GM12878 (cell line): ENCODE data around the gene CENPP. TPM values are rescaled to one million over a fixed set of nuclear protein-coding genes. Genes with fewer than 3 reads are reported as not detected.

Experiments
- ATAC-seq: fragments of 200-7000 bp; cut with Tn5 transposase; 3 replicates; pipeline ENCODE4 v1.9.1; 2020; ENCODE audit warnings: mild to moderate bottlenecking, moderate library complexity
- BruUV-seq: library from RNA; stranded (reverse); fragments of 400-500 nt; replicated peaks from 2 replicates; lab custom pipeline; 2021; lab: Mats Ljungman, UMichigan
- CTCF ChIA-PET: fragments of 300-600 bp; sonication (Branson Sonifier 250); formaldehyde crosslinking; extraction: SDS; loops from one replicate; lab custom pipeline; 2021; ENCODE audit warnings: inconsistent platforms; lab: Yijun Ruan, JAX
- POLR2A ChIA-PET: fragments of 350-600 bp; formaldehyde crosslinking; extraction: SDS; loops from one replicate; lab custom pipeline; 2021; ENCODE audit warnings: inconsistent platforms; lab: Charles Lee
- RAD21 ChIA-PET: fragments of 300-600 bp; sonication (Branson Sonifier 250); formaldehyde crosslinking; loops from one replicate; lab custom pipeline; 2023; ENCODE audit warnings: antibody characterized with exemption; ENCODE audit not compliant: unreplicated experiment; lab: Charles Lee
- SMC1A ChIA-PET: fragments of 300-600 bp; sonication (Branson Sonifier 250); formaldehyde crosslinking; loops from one replicate; lab custom pipeline; 2023; ENCODE audit not compliant: unreplicated experiment, uncharacterized antibody; lab: Charles Lee
- DNase-seq: peaks from one replicate; pipeline ENCODE4 v3.0.0-alpha.2; 2011; ENCODE audit warnings: low read depth, low spot score
- FAIRE-seq: peaks from 3 replicates; lab custom pipeline; 2011; peaks lifted over from hg19 to GRCh38; lab: Jason Lieb, UNC
- H2AFZ ChIP-seq: 2 replicates; pipeline ENCODE4 v1.6.0; 2011; ENCODE audit warnings: low read depth, low read length, control low read depth; ENCODE audit not compliant: control insufficient read depth
- H3K27ac ChIP-seq: 2 replicates; pipeline ENCODE4 v1.5.1; 2011; ENCODE audit warnings: control low read depth; ENCODE audit not compliant: control insufficient read depth, insufficient read depth
- H3K27me3 ChIP-seq, 2 experiments: replicated peaks in 1 of 2; 2 replicates each; pipeline versions ENCODE4 v1.6.0 to v1.6.1; 2011; ENCODE audit warnings: low read length in 1 of 2; ENCODE audit not compliant: control insufficient read depth in 2 of 2, insufficient read depth in 2 of 2
- H3K36me3 ChIP-seq, 2 experiments: 2 replicates each; pipeline ENCODE4 v1.5.1; 2011; ENCODE audit warnings: low read length in 1 of 2; ENCODE audit not compliant: control insufficient read depth in 2 of 2, insufficient read depth in 2 of 2
- H3K4me1 ChIP-seq: 2 replicates; pipeline ENCODE4 v1.6.1; 2011; ENCODE audit warnings: mild to moderate bottlenecking, low read length, moderate library complexity, mixed read lengths; ENCODE audit not compliant: control insufficient read depth, insufficient read depth
- H3K4me2 ChIP-seq: 2 replicates; pipeline ENCODE4 v1.6.0; 2011; ENCODE audit warnings: control low read depth; ENCODE audit not compliant: control insufficient read depth, insufficient read depth
- H3K4me3 ChIP-seq: fragments of 200-600 bp; sonication (generic); 2 replicates; pipeline ENCODE4 v1.5.1; 2016
- H3K79me2 ChIP-seq: 2 replicates; pipeline ENCODE4 v1.6.0; 2011; ENCODE audit warnings: low read length; ENCODE audit not compliant: control insufficient read depth, insufficient read depth
- H3K9ac ChIP-seq: 2 replicates; pipeline ENCODE4 v1.8.0; 2011; ENCODE audit warnings: low read length, control low read depth, mixed read lengths; ENCODE audit not compliant: control insufficient read depth, insufficient read depth
- H3K9me3 ChIP-seq: replicated peaks from 3 replicates; pipeline ENCODE4 v1.5.1; 2011; ENCODE audit warnings: mild to moderate bottlenecking, low read length; ENCODE audit not compliant: control insufficient read depth, insufficient read depth
- H4K20me1 ChIP-seq: 2 replicates; pipeline ENCODE4 v1.6.0; 2011; ENCODE audit not compliant: control insufficient read depth, insufficient read depth
- ASH2L ChIP-seq: fragments of 300-600, 200-600 bp; sonication (generic); IDR thresholded peaks from 2 replicates; pipeline ENCODE4 v1.6.1; 2017; ENCODE audit warnings: low read depth, mild to moderate bottlenecking, borderline replicate concordance
- BCLAF1 ChIP-seq: fragments of 450-650 bp; IDR thresholded peaks from 2 replicates; pipeline ENCODE4 v1.6.1; 2017; ENCODE audit warnings: antibody characterized with exemption, mild to moderate bottlenecking, moderate library complexity
- BHLHE40 ChIP-seq, 2 experiments: fragments of 450-650 bp in 1 of 2; IDR thresholded peaks; 2 replicates each; pipeline ENCODE4 v1.6.1; 2011 to 2017; ENCODE audit warnings: low read depth in 2 of 2, borderline replicate concordance in 1 of 2, improper control_type of control experiment in 1 of 2, low read length in 1 of 2, mild to moderate bottlenecking in 1 of 2
- CREM ChIP-seq: IDR thresholded peaks from 2 replicates; pipeline ENCODE4 v1.6.1; 2014; ENCODE audit warnings: antibody characterized with exemption, low read depth
- JUND ChIP-seq: IDR thresholded peaks from 2 replicates; pipeline ENCODE4 v1.6.1; 2012; ENCODE audit warnings: low read depth, mild to moderate bottlenecking, low read length, improper control_type of control experiment, moderate library complexity
- MTA2 ChIP-seq: fragments of 450-650 bp; IDR thresholded peaks from 2 replicates; pipeline ENCODE4 v1.6.1; 2016; ENCODE audit warnings: low read depth, mild to moderate bottlenecking, moderate library complexity
- RB1 ChIP-seq: fragments of 450-650 bp; formaldehyde crosslinking; IDR thresholded peaks from 2 replicates; pipeline ENCODE4 v1.6.1; 2017; ENCODE audit warnings: mild to moderate bottlenecking, borderline replicate concordance
- REST ChIP-seq: IDR thresholded peaks from 2 replicates; pipeline ENCODE4 v1.6.1; 2012; ENCODE audit warnings: mild to moderate bottlenecking, low read depth, low read length
- SIN3A ChIP-seq: IDR thresholded peaks from 2 replicates; pipeline ENCODE4 v1.6.1; 2012; ENCODE audit warnings: low read depth, low read length, improper control_type of control experiment
- SP1 ChIP-seq: IDR thresholded peaks from one replicate; pipeline ENCODE4 v1.6.1; 2011; ENCODE audit warnings: low read depth, low read length
- SREBF2 ChIP-seq: IDR thresholded peaks from 2 replicates; pipeline ENCODE4 v1.6.1; 2012; ENCODE audit warnings: mild to moderate bottlenecking, low read length
- USF1 ChIP-seq: IDR thresholded peaks from 2 replicates; pipeline ENCODE4 v1.6.1; 2011; ENCODE audit warnings: borderline replicate concordance, low read depth, mild to moderate bottlenecking, moderate library complexity, mixed read lengths, low read length; ENCODE audit not compliant: insufficient read depth; ENCODE audit errors: extremely low read length
- WGBS: methylation state at CpG from one replicate; pipeline ENCODE4 v1.1.6; 2016; ENCODE audit warnings: low lambda C conversion rate; ENCODE audit not compliant: insufficient replicate concordance, insufficient coverage; ENCODE audit errors: missing lambda C conversion rate; 5-methylcytosine and 5-hydroxymethylcytosine counted together
- in situ Hi-C: fragments of 300-500 bp; cut with MboI; formaldehyde crosslinking; loops from 9 replicates; pipeline ENCODE4 v1.14.3; 2018; ENCODE audit warnings: mixed read lengths
- intact Hi-C: fragments of 100-400 bp; cut with micrococcal nuclease; formaldehyde crosslinking; loops from one replicate; pipeline ENCODE4 v1.14.2; 2022; ENCODE audit not compliant: unreplicated experiment
- polyA plus RNA-seq, 11 experiments: library from polyadenylated mRNA; depleted of rRNA in 4 of 11; unstranded in 6 of 11; stranded (reverse) in 5 of 11; fragments of >200 nt; fragmentation: Nextera tagmentation in 4 of 11; fragmentation: Illumina TruSeq in 1 of 11; extraction: Ambion mirVana in 4 of 11; extraction: Trizol in 1 of 11; gene quantifications; 1 replicate in 1 of 11; 2 replicates in 10 of 11; pipeline versions ENCODE4 v1.2.1 to v1.2.3, GENCODE V29; 2011 to 2016; ENCODE audit warnings: inconsistent platforms in 2 of 11, missing spikeins in 2 of 11, low read depth in 1 of 11
- total RNA-seq, 4 experiments: library from RNA; depleted of rRNA in 3 of 4; stranded (reverse); fragments of >200 nt in 3 of 4; fragmentation: Illumina TruSeq in 1 of 4; extraction: Trizol in 1 of 4; gene quantifications; 2 replicates each; pipeline versions ENCODE4 v1.2.1 to v1.2.3, GENCODE V29; 2013 to 2021

CENPP gene
- total and polyA plus RNA-seq, 10 of the 15 experiments (the other 5 are each of a cell fraction or from before 2014, with no cell fraction given) = 9.4 to 31.4 (median 19.8) TPM

GRCh38 chr9:92342825-92343488 is 17.2 kb downstream of the CENPP start:
- H3K4me3 ChIP-seq = no peak overlapping the region
- WGBS = 82% methylated on average over 1 of the region's 1 CpG
- DNase-seq = no peak
- TF ChIP-seq SP1 = no peak
- TF ChIP-seq SIN3A = no peak
- no peak for TF ChIP-seq JUND
- TF ChIP-seq BCLAF1 = no peak
- TF ChIP-seq CREM = no peak
- TF ChIP-seq BHLHE40 (IDR thresholded peaks at IDR 0.05; ENCODE audit: borderline replicate concordance in 1 of 2, low read depth in 2 of 2, low read length in 1 of 2) = no peak
- no peak for TF ChIP-seq REST
- TF ChIP-seq RB1 = no peak
- TF ChIP-seq MTA2 = no peak
- no peak for TF ChIP-seq ASH2L
- no peak for TF ChIP-seq USF1
- no peak for TF ChIP-seq SREBF2
- TF ChIP-seq, all 136 proteins: peak for 0
- Histone ChIP-seq H3K9me3 (peaks cover 6% of the 10 kb centered on the region; the same call in 1 of the 3 replicates), H3K36me3 (peaks cover 4 to 20% of the 10 kb centered on the region in 2 experiments), H3K4me2 (no peak overlapping the region), H4K20me1 (no peaks in the 10 kb centered on the region), H3K9ac (no peak overlapping the region), H3K79me2 (no peaks in the 10 kb centered on the region), H3K27ac (no peak overlapping the region), H3K4me1 (no peaks in the 10 kb centered on the region), H3K27me3 (no peaks in the 10 kb centered on the region), H2AFZ (no peak overlapping the region)
- SMC1A ChIA-PET = interaction anchor here (0.8 to 1.6 kb wide), 2 partner anchors 16 to 96 kb away, joined by 3 to 5 read pairs; no protein-coding TSS in a partner anchor
- intact Hi-C loops (no loop called here), in situ Hi-C loops (no loop called here)
- ATAC-seq = no peak
- CTCF ChIA-PET = interaction anchor here (0.6 to 1.2 kb wide), 3 partner anchors 95 to 291 kb away, joined by 3 read pairs; no protein-coding TSS in a partner anchor
- RAD21 ChIA-PET = no interaction called here
- BruUV-seq = no TSS peak
- POLR2A ChIA-PET = no interaction called here
- FAIRE-seq = no peak
